Vagina (tissue), 2 donors: ENCODE measurements around the gene SLC35D1. TPM values are rescaled to one million over a fixed set of nuclear protein-coding genes. Genes with fewer than 3 reads are reported as not detected.

Experiments
- DNase-seq, 2 donors: peaks; one replicate each; pipeline ENCODE4 v3.0.0-alpha.2; 2017; ENCODE audit errors: extremely low spot score in 2 of 2
- H3K27ac ChIP-seq: fragments of 200-600 bp; sonication (generic); one replicate; pipeline ENCODE4 v1.5.1; 2019
- H3K27me3 ChIP-seq: fragments of 200-600 bp; sonication (generic); one replicate; pipeline ENCODE4 v1.5.1; 2019
- H3K36me3 ChIP-seq, 2 donors: fragments of 200-600 bp; sonication (generic); one replicate each; pipeline ENCODE4 v1.5.1; 2017 to 2019
- H3K4me1 ChIP-seq: fragments of 200-600 bp; sonication (generic); one replicate; pipeline ENCODE4 v1.5.1; 2019
- H3K4me3 ChIP-seq, 2 donors: fragments of 200-600 bp; sonication (generic); 1 replicate in 1 of 2; 2 replicates in 1 of 2; pipeline ENCODE4 v1.5.1; 2016 to 2019
- H3K9me3 ChIP-seq: fragments of 200-600 bp; sonication (generic); one replicate; pipeline ENCODE4 v1.5.1; 2019
- CTCF ChIP-seq, 3 experiments: fragments of 450-650 bp in 2 of 3; fragments of 200-600 bp in 1 of 3; sonication (generic) in 1 of 3; IDR thresholded peaks; one replicate each; pipeline ENCODE4 v1.5.1; 2017 to 2019; ENCODE audit warnings: antibody characterized with exemption in 3 of 3, mild to moderate bottlenecking in 2 of 3, moderate library complexity in 2 of 3
- POLR2A ChIP-seq, 2 donors: fragments of 450-650 bp; IDR thresholded peaks; one replicate each; pipeline ENCODE4 v1.6.1; 2017; ENCODE audit warnings: antibody characterized with exemption in 2 of 2, mild to moderate bottlenecking in 2 of 2, moderate library complexity in 2 of 2
- POLR2AphosphoS5 ChIP-seq, 2 donors: sonication (generic); formaldehyde crosslinking; IDR thresholded peaks; one replicate each; pipeline ENCODE4 v1.9.0; 2017; ENCODE audit warnings: antibody characterized with exemption in 2 of 2, mild to moderate bottlenecking in 2 of 2, low read depth in 1 of 2; ENCODE audit not compliant: insufficient read depth in 1 of 2
- intact Hi-C: fragments of 100-400 bp; cut with DNase I; formaldehyde crosslinking; loops from one replicate; pipeline ENCODE4 v1.15.1; 2023
- total RNA-seq: library from RNA; depleted of rRNA; stranded (reverse); fragments of >200 nt; gene quantifications from one replicate; pipeline ENCODE4 v1.2.3, GENCODE V29; 2016

SLC35D1 gene
- total RNA-seq = 13.3 TPM

GRCh38 chr1:67053785-67054772, at the start of gene SLC35D1:
Gene SLC35D1 (minus strand): TSS chr1:67054148. CDS start chr1:67054013, 135 bp downstream.
- Histone ChIP-seq H3K27ac (peak within 1 kb of the TSS; percentile 96), H3K36me3 (peaks cover 0 to 9% of the 10 kb centered on the region in 2 donors), H3K4me3 (peak within 1 kb of the TSS; percentile 68 to 89), H3K27me3 (no peaks in the 10 kb centered on the region), H3K9me3 (no peaks in the 10 kb centered on the region), H3K4me1 (peaks cover 37% of the 10 kb centered on the region)
- TF ChIP-seq CTCF (IDR thresholded peaks at IDR 0.05) (no peak), POLR2A (IDR thresholded peaks at IDR 0.05) (peak in 1 of 2 donors; percentile 28), POLR2AphosphoS5 (IDR thresholded peaks at IDR 0.05; ENCODE audit: insufficient read depth in 1 of 2, low read depth in 1 of 2) (peak in 1 of 2 donors; percentile 81)
- intact Hi-C loops = no loop called here
- no peak for DNase-seq

GRCh38 chr1:67103548-67103947, 49.6 kb upstream of the SLC35D1 start:
- intact Hi-C loops = no loop called here
- no peaks in the 10 kb centered on the region for H3K27me3 ChIP-seq
- no peak for DNase-seq
- no peak overlapping the region for H3K27ac ChIP-seq
- no peaks in the 10 kb centered on the region for H3K4me1 ChIP-seq
- no peaks in the 10 kb centered on the region for H3K36me3 ChIP-seq
- TF ChIP-seq CTCF (IDR thresholded peaks at IDR 0.05) (no peak), POLR2AphosphoS5 (IDR thresholded peaks at IDR 0.05; ENCODE audit: insufficient read depth in 1 of 2, low read depth in 1 of 2) (no peak), POLR2A (IDR thresholded peaks at IDR 0.05) (no peak)
- no peak overlapping the region for H3K4me3 ChIP-seq
- H3K9me3 ChIP-seq = no peaks in the 10 kb centered on the region

- no peaks in the 10 kb centered on the region for H3K4me1 ChIP-seq
- no peak for TF ChIP-seq POLR2AphosphoS5 (IDR thresholded peaks at IDR 0.05; ENCODE audit: insufficient read depth in 1 of 2, low read depth in 1 of 2)
- no peak for TF ChIP-seq CTCF (IDR thresholded peaks at IDR 0.05)
- no peak for TF ChIP-seq POLR2A (IDR thresholded peaks at IDR 0.05)
- DNase-seq = no peak
Observed at GRCh38 chr1:67100833-67101232, 46.9 kb upstream of the SLC35D1 start.

GRCh38 chr1:67097305-67097704, 43.4 kb upstream of the SLC35D1 start:
- no peak for TF ChIP-seq POLR2AphosphoS5 (IDR thresholded peaks at IDR 0.05; ENCODE audit: insufficient read depth in 1 of 2, low read depth in 1 of 2)
- TF ChIP-seq CTCF (IDR thresholded peaks at IDR 0.05) = no peak
- Histone ChIP-seq H3K4me1 (no peaks in the 10 kb centered on the region), H3K27ac (no peak overlapping the region), H3K27me3 (no peaks in the 10 kb centered on the region), H3K36me3 (no peaks in the 10 kb centered on the region), H3K9me3 (no peaks in the 10 kb centered on the region), H3K4me3 (no peak overlapping the region)
- intact Hi-C loops = no loop called here
- no peak for DNase-seq

More at GRCh38 chr1:67100833-67101232, 46.9 kb upstream of the SLC35D1 start:
- no peaks in the 10 kb centered on the region for H3K9me3 ChIP-seq
- H3K4me3 ChIP-seq = no peak overlapping the region
- intact Hi-C loops = no loop called here
- no peaks in the 10 kb centered on the region for H3K36me3 ChIP-seq
- no peak overlapping the region for H3K27ac ChIP-seq
- no peaks in the 10 kb centered on the region for H3K27me3 ChIP-seq

- intact Hi-C loops = no loop called here
- H3K27me3 ChIP-seq = no peaks in the 10 kb centered on the region
- H3K36me3 ChIP-seq = no peaks in the 10 kb centered on the region
- no peak for DNase-seq
- no peaks in the 10 kb centered on the region for H3K4me1 ChIP-seq
- TF ChIP-seq POLR2AphosphoS5 (IDR thresholded peaks at IDR 0.05; ENCODE audit: insufficient read depth in 1 of 2, low read depth in 1 of 2) = no peak
- H3K9me3 ChIP-seq = no peaks in the 10 kb centered on the region
- H3K4me3 ChIP-seq = no peak overlapping the region
- H3K27ac ChIP-seq = no peak overlapping the region
Observed at GRCh38 chr1:67094191-67094590, 40.2 kb upstream of the SLC35D1 start.
